Tibial artery (tissue), 4 donors: ENCODE results near the gene SMPD3.

Experiments used
- DNase-seq, 2 donors: peaks; one replicate each; pipeline ENCODE4 v3.0.0-alpha.2; 2019
- H3K27ac ChIP-seq, 2 donors: fragments of 200-600 bp; sonication (generic) in 1 of 2; 1 replicate in 1 of 2; 2 replicates in 1 of 2; pipeline ENCODE4 v1.5.1; 2018 to 2019; ENCODE audit warnings: mild to moderate bottlenecking in 1 of 2
- H3K27me3 ChIP-seq, 2 donors: fragments of 200-600 bp; sonication (generic) in 1 of 2; one replicate each; pipeline versions ENCODE4 v1.5.1 to v1.6.0; 2016 to 2019
- H3K36me3 ChIP-seq, 3 donors: fragments of 200-600 bp; sonication (generic) in 2 of 3; one replicate each; pipeline ENCODE4 v1.5.1; 2016 to 2019; ENCODE audit warnings: mild to moderate bottlenecking in 2 of 3
- H3K4me1 ChIP-seq, 4 donors: fragments of 200-600 bp; sonication (generic) in 2 of 4; 1 replicate in 3 of 4; 2 replicates in 1 of 4; pipeline ENCODE4 v1.5.1; 2016 to 2019
- H3K4me3 ChIP-seq, 2 donors: fragments of 200-600 bp; sonication (generic) in 1 of 2; 1 replicate in 1 of 2; 2 replicates in 1 of 2; pipeline ENCODE4 v1.5.1; 2018 to 2019; ENCODE audit warnings: mild to moderate bottlenecking in 2 of 2
- H3K9me3 ChIP-seq, 3 donors: fragments of 200-600 bp; sonication (generic) in 1 of 3; one replicate each; pipeline ENCODE4 v1.5.1; 2016 to 2019
- intact Hi-C: fragments of 100-400 bp; cut with DNase I; formaldehyde crosslinking; loops from one replicate; pipeline ENCODE4 v1.15.0; 2023; ENCODE audit warnings: low total_unique reads
- TF ChIP-seq, protein P1 (sequence below), 2 experiments: fragments of 200-600 bp in 1 of 2; fragments of 450-650 bp in 1 of 2; IDR thresholded peaks; one replicate each; pipeline ENCODE4 v1.5.1; 2017 to 2019; ENCODE audit warnings: antibody characterized with exemption in 2 of 2, mild to moderate bottlenecking in 1 of 2, moderate library complexity in 1 of 2

Gene SMPD3

DNA sequence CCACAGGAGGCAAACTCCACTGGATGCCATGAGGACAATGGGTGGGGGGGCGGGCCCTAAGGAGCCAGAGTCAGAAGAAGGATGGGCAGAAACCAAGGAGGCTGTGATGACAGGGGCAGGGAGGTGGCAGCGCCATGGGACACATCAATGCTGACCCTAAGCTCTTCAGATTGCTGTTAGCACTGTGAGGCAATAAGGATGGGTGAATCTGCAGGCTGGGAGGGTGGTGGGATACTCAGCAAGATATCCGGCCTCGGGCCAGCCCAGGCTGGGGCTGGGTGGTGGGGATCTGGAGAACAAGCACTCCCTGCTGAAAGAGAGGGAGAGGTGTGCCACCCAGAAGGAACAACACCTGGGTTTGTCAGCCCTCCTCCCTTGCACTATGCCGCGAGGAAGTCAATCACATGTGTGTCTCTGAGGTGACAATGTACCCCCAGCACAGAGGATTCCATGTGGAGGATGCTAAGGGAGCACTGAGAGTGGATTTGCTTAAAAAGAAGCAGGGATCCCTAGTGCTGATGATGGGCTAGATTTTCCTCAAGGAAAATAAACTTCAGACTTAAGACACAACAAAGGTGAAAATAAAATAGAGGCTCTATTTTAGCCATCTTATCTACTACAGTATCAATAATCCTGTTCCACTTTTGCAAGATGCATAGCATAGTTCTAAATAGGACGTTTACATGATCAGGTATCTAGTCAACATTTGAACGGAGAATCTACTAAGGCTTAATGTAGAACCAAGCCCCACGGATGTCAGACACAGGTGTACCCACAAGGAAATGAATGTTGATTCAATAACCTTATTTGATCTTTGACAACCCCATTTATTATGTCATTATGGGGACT is 22.6 kb downstream of the SMPD3 start:
- TF ChIP-seq, protein P1, sequence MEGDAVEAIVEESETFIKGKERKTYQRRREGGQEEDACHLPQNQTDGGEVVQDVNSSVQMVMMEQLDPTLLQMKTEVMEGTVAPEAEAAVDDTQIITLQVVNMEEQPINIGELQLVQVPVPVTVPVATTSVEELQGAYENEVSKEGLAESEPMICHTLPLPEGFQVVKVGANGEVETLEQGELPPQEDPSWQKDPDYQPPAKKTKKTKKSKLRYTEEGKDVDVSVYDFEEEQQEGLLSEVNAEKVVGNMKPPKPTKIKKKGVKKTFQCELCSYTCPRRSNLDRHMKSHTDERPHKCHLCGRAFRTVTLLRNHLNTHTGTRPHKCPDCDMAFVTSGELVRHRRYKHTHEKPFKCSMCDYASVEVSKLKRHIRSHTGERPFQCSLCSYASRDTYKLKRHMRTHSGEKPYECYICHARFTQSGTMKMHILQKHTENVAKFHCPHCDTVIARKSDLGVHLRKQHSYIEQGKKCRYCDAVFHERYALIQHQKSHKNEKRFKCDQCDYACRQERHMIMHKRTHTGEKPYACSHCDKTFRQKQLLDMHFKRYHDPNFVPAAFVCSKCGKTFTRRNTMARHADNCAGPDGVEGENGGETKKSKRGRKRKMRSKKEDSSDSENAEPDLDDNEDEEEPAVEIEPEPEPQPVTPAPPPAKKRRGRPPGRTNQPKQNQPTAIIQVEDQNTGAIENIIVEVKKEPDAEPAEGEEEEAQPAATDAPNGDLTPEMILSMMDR (IDR thresholded peaks at IDR 0.05): no peak
- H3K36me3 ChIP-seq: no peaks in the 10 kb centered on the region
- peak in 1 of 2 donors; percentile 54 for DNase-seq
- no peaks in the 10 kb centered on the region for H3K4me1 ChIP-seq
- no peak overlapping the region for H3K27ac ChIP-seq
- intact Hi-C loops: no loop called here
- no peaks in the 10 kb centered on the region for H3K27me3 ChIP-seq
- H3K4me3 ChIP-seq: no peak overlapping the region
- H3K9me3 ChIP-seq: no peaks in the 10 kb centered on the region

DNA sequence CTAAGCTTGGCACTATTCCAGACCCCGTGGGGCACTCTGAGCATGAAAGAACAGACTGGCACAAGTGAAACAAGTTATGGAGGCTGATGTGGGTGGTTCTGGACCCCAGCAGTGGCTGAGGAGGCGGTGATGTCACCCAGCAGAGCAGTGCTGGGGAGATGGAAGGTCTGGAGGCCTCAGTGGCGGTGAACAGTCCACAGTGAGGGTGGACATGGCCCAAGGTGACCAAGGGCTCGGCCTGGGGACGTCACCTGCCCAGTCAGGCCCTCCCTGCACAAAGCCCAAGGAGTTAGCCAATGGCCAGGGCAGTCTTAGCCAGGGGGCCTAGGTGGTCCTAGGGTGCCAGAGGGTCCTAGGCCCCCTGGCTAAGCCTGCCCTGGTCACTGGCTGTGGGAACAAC is 24.5 kb downstream of the SMPD3 start:
- DNase-seq: peak in 1 of 2 donors; percentile 41
- intact Hi-C loops: no loop called here
- Histone ChIP-seq H3K4me1 (no peaks in the 10 kb centered on the region), H3K36me3 (no peaks in the 10 kb centered on the region), H3K27me3 (peaks cover 0 to 5% of the 10 kb centered on the region in 2 donors), H3K9me3 (no peaks in the 10 kb centered on the region), H3K27ac (no peak overlapping the region), H3K4me3 (no peak overlapping the region)
- TF ChIP-seq, protein P1 (IDR thresholded peaks at IDR 0.05): no peak

DNA sequence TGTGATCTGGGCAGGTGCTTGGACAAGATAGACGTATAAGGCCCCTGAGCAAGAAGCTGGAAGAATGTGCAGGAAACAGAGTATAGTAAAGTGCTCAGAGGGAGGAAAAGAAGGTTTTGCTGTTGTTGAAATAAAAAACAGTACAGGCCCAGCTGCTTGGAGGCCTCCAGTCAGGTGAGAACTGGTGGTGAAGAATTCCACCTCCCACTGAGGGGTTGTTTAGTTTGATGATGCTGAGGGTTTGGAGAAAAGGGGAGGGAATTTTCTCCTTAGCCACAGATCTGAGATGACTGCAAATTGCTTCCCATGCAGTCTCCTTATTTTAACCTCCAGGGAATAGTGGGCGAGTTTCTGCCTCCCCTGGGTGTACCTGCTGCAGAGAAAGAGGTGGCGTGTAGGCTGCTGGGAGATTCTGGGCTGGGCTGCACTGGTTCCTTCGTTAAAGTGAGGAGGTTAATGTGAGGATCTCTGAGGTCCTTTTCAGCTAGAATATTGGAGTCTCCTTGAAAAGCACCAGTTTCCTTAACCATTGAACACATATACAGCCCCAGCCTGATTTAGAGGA is 25.8 kb downstream of the SMPD3 start:
- no peaks in the 10 kb centered on the region for H3K9me3 ChIP-seq
- H3K27me3 ChIP-seq: peaks cover 0 to 5% of the 10 kb centered on the region in 2 donors
- DNase-seq: no peak
- TF ChIP-seq, protein P1 (IDR thresholded peaks at IDR 0.05): no peak
- H3K4me3 ChIP-seq: no peak overlapping the region
- no peaks in the 10 kb centered on the region for H3K36me3 ChIP-seq
- no peak overlapping the region for H3K27ac ChIP-seq
- H3K4me1 ChIP-seq: peaks cover 0 to 5% (median 0%) of the 10 kb centered on the region in 4 donors
- intact Hi-C loops: no loop called here

DNA sequence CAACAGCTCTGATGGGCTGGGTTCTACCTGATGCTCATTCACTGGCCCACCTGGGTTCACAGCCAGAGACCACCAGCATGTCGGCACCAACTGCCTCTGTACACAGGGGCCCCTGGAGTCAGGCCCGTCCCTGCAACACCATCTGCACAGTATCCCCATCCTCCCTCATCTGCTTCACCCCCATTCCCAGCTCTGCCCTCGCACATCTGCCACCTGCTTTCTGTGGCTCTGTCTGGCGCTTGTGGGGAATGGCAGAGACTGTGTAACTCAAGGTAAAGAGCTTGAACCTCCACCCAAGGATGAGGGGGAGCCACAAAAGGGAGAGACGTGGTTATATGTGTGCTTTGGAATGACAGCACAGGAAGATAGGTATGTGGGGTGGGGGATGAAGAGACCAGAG is 27.2 kb downstream of the SMPD3 start:
- H3K27ac ChIP-seq: no peak overlapping the region
- intact Hi-C loops: no loop called here
- H3K27me3 ChIP-seq: peaks cover 0 to 5% of the 10 kb centered on the region in 2 donors
- peaks cover 0 to 5% (median 0%) of the 10 kb centered on the region in 4 donors for H3K4me1 ChIP-seq
- TF ChIP-seq, protein P1 (IDR thresholded peaks at IDR 0.05): no peak
- no peaks in the 10 kb centered on the region for H3K36me3 ChIP-seq
- no peaks in the 10 kb centered on the region for H3K9me3 ChIP-seq
- peak in 1 of 2 donors; percentile 39 for DNase-seq
- H3K4me3 ChIP-seq: no peak overlapping the region

DNA sequence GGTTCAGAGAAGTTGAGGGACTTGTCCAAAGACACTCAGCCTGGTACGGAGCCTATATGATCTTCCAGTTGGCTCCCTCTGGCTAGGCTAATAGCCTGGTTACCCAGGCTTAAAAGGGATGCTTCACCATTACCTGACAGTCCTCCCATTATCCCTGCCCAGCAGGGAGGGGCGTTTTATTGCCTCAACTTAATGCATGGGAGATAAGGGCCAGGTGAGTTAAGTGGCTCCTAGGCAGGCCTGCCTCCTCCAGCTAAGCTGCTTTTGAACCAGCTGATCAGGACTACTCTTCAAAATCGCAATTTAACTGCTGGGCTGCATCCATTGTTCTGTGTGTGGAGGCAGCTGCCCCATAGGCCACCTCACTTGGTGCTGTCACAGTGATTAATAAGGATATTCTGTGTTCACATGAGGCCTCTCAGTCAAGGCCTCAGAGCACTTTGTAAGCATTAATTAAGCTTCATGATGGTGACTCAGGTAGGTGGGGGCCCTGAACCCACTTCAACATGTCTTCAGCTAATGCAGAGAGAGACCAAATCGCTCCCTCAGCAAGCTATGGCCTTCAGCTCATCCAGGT is 27.9 kb downstream of the SMPD3 start:
- no peak overlapping the region for H3K27ac ChIP-seq
- no peaks in the 10 kb centered on the region for H3K36me3 ChIP-seq
- H3K4me3 ChIP-seq: no peak overlapping the region
- no peak for DNase-seq
- TF ChIP-seq, protein P1 (IDR thresholded peaks at IDR 0.05): no peak
- intact Hi-C loops: no loop called here
- no peaks in the 10 kb centered on the region for H3K9me3 ChIP-seq
- peaks cover 0 to 5% (median 0%) of the 10 kb centered on the region in 4 donors for H3K4me1 ChIP-seq
- H3K27me3 ChIP-seq: peaks cover 0 to 5% of the 10 kb centered on the region in 2 donors
